AG08395 (cell line): ENCODE results near the gene SLC66A3.

ENCODE experiments used
- DNase-seq: peaks from one replicate; pipeline ENCODE4 v3.0.0; 2012; ENCODE audit warnings: mixed read lengths, low spot score

Gene SLC66A3

GRCh38 chr2:11134349-11134748 lies 20.9 kb upstream of the SLC66A3 start:
- DNase-seq = no peak

DNA sequence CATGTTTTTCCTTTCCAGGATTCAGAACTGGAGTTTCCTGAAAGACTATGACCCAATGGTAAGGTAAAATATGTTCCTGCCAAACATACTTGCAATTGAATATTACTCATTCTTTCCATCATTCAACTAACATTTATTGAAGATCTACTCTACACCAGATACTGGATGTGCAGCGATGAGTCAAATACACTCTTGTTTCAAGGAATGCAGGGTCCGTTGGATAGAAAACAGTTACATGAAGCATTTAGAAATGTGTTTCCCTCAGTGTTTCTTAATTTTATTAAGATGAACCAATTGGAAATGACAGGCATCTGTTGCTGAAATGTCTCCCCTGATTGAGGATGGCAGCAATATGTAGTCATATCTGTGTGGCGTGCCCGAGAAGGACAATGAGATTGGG lies 14.8 kb upstream of the SLC66A3 start:
- peak; percentile 23 for DNase-seq

DNA sequence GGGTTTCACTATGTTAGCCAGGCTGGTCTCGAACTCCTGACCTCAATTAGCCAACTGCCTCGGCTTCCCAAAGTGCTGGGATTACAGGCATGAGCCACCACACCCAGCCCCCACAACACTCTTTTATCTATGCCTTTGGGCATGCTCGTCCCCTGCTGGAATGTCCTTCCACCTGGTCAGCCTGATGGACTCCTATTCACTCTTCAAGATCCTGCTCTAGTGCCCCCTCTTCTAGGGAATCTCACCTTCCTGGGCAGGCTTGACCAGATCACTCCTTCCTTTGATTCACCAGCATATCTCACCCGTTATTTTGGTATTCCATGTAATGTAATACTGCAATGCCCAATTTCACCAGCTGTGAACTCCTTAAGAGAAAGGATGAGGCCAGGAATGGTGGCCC lies 13.9 kb upstream of the SLC66A3 start:
- DNase-seq = no peak

DNA sequence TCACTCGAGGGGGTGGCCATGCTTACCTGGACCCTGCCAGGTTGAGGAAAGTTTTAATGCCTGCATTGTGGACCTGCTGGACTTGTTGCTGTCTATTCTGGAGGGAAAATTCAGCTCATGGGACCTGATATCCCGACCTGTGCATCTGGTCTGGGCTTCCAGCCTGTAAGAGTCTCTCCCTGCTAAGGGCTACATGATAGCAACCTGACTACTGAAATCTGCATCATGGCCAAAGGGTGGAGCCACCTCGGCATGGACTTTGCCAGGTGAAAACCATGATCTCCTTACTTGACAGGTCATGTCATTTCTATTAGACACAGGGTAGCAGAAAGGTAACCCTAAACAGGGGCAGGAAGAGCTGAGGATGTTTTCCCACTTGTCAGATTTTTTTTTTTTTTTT lies 12.9 kb upstream of the SLC66A3 start:
- DNase-seq = no peak

GRCh38 chr2:11142987-11143386 lies 12.3 kb upstream of the SLC66A3 start:
- DNase-seq = no peak

DNA sequence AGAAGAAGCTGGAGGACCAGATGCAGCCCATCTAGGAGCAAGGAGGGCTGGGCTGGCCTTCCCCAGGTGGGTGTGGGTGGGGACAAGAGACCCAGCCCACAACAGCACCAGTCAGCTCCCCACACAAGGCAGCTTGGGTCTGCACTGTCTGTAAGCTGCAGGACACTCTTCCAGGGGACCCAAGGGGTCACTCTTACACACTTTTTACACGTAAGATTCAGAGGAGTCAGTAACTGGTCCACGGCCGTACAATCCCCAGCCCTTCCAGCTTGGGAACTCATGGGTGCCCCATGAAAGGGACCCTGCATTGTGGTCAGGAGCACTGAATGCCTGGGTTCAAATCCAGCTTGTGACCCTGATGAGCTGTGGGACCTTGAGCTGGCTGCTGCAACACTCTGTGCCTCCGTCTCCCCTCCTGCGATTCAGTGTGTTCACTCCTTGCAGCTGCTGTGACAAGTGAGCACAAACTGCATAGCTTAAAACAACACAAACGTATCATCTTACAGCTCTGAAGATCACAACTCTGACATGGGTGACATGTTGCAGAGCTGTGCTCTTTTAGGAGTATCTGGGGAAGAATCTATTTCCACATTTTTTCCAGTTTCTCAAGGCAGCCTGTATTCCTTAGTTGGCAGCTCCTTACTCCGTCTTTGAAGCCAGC lies 11.1 kb upstream of the SLC66A3 start:
- DNase-seq = no peak

GRCh38 chr2:11144738-11145079 lies 10.6 kb upstream of the SLC66A3 start:
- DNase-seq = no peak

DNA sequence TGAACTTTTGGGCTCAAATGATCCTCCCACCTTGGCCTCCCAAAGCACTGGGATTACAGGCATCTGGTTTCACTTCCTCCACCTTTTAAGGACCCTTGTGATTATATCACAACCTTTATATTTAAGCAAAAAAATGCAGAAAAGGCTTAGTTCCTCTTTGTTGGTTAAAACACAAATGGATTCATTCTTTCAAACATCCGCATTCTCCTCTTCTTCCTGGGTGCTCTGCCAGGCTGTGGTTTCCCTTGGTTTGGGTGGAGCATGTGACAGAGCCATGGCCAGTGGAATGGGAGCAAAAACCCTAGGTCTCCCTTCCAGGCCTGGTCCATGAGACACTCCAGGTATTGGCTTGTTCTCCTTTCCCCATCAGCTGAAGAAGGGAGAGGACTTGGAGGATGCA lies 9.9 kb upstream of the SLC66A3 start:
- no peak for DNase-seq

DNA sequence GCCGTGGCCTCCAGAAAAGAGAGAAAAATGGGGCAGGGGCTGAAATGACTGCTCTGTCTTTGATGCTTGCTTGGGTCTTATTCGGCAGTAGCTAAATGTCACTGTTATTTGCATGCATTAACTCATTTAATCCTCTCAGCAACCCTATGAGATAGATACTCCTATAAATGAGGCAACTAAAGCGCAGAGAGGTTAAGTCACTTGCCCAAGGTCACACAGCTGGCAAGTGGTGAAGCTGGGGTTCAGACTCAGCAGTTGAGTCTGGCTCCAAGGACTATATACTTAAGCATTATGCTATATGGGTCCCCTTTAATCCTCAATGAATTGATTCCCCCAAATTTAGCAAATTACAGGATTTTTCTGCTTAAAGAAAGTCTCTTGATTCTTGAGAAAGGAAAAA lies 9.2 kb upstream of the SLC66A3 start:
- no peak for DNase-seq

DNA sequence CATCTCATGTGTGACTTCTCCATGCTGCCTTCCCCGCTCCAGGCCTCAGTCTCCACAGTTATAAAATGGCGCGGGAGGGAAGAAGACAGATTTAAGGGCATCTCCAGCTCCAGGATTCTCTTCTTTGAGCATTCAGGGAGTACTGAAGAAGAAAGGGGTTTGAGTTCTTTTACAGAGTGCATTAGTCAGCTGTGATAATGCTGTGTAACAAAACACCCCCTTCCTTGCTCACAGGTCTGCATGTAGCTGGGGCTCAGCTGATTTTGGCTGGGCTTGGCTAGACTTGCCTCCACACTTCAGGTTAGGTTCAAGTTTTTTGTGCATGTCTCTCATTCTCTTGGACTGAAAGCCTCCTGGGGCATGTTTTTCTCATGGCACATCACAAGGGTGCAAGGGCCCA lies 8.0 kb upstream of the SLC66A3 start:
- no peak for DNase-seq

DNA sequence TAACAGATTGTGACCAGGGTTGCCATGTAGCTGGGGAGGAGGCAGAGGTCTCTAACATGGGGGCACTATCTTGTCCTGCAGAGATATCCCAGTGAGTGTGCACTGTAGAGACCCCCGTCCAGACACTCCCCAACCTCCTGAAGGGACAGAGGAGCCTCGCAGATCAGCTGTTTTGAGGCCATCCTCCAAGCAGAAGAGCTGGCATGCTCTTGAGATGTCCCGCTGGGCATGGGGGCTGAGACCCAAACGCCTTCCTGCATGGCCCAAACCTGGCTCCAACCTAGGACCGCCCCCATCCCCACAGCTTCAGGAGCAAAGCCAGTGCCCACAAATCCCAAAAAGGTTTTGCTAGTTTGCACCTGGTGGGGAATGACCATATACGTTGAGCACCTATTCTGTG lies 2.7 kb upstream of the SLC66A3 start:
- DNase-seq = no peak

GRCh38 chr2:11154016-11154922 lies 998 bp upstream of the SLC66A3 start:
- no peak for DNase-seq

- DNase-seq = peak; percentile 100
Observed at GRCh38 chr2:11154923-11155380, 315 bp upstream of the SLC66A3 start.

DNA sequence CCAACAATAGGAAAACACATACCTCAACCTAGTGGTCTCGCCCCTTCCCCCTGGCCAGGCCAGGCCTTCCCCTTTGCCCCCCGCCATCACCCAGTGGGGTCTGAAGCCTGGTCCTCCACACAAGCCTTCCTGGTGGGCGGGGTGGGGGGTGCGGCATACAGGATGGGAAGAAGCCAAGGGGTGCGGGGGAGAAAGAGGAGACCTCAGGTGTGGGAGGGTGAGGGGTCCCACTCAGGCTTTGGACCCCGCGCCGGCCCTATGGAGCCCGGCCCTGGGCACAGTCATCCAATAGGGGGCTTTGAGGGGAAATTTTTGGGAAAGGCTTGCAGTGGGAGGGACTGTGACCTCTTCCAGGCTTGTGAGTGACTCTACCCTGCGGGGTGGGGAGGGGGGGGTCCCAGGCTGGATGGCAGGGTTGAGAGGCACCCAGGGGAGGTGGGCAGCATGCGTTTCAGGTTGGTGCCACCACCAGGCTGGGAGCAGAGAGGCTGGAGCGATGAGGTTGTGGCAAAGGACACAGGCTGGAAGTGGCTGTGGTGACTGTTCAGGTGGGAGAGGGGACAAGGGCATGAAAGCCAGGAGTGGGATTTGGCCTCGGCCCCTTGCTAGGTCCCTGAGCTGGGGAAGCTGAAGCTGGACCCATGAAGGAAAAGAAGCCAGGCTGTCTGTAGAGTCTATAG lies 1.3 kb downstream of the SLC66A3 start:
- no peak for DNase-seq

- DNase-seq = no peak
Observed at GRCh38 chr2:11157296-11157695, 2.0 kb downstream of the SLC66A3 start.

DNA sequence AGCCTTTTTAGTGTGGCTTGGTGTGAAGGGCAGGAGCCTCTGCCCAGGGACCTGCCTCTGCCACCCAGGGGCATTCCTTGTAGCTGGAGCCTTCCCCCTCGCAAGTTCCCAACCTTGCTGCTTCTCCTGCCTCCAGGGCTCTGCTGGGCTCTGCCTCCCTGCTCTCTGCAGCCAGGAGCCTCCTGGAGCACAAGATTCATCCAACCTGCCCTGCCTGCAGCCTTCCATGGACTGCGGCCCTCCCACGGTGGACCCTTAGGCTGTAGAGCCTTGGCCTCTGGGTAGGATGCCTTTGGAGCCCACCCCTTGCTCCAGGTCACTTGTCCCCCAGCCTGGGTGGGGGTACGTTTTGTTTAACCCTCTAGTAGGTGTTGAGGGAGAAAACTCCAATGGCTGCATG lies 2.5 kb downstream of the SLC66A3 start:
- no peak for DNase-seq

GRCh38 chr2:11158916-11159573 lies 3.8 kb downstream of the SLC66A3 start:
- DNase-seq = no peak

DNA sequence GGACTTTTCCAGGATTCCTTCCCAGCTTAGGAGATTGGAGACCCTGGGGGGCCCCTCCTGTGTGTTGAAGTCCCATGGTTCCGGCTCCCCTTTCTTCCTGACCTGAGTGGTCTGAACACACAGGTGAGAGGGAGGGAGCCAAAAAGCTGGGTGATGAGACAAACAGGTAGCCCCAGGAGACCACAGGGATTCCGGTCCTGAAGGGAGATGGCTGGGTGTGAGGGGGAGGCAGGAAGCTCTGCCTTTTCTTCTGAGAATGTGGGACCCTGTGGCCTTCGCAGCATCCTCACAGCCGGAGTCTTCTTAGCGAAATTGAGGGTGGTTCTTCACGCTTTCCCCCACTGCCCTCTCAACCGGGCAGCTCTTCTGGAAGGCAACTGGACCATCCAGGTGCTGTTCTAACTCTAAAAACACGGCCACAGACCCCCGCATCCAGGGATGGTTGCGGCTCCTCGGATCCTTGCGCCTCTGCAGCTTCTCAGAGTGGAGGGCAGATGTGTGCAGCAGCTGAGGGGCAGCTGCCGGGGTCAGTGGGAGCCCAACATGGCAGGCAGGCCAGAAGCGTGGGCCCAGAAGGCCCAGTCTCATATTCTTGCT lies 4.4 kb downstream of the SLC66A3 start:
- no peak for DNase-seq

DNA sequence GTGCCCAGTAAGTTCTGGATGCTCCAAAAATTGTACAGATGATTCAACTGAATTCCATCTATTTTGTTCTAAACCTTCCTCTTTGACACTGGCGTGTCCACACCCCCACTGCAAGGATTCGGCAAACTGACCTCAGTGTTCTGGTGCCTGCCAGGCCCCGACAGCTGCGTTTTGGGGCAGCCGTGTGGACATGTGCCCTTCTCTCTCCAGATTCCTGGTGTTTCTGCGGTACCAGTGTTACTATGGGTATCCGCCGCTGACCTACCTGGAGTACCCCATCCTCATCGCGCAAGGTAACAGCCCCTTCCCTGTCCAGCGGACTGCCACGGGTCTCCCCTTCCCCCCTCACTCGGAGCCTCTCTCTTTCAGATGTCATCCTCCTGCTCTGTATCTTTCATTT lies 5.0 kb downstream of the SLC66A3 start:
- DNase-seq = no peak

GRCh38 chr2:11160731-11161455 lies 5.6 kb downstream of the SLC66A3 start:
- no peak for DNase-seq

- DNase-seq = no peak
Observed at GRCh38 chr2:11161747-11162146, 6.5 kb downstream of the SLC66A3 start.
